Ovary (tissue), 9 donors: Measurements from ENCODE around the gene TSPAN6. TPM values are rescaled to one million over a fixed set of nuclear protein-coding genes. Genes with fewer than 3 reads are reported as not detected.
A peak's percentile ranks its signal among the peaks of the same experiment; 100 is the strongest.

Experiments used
- DNase-seq, 5 donors: peaks; one replicate each; pipeline ENCODE4 v3.0.0-alpha.2; 2019 to 2020
- H3K27ac ChIP-seq, 2 donors: fragments of 200-600 bp; one replicate each; pipeline versions ENCODE4 v1.5.1 to v1.8.0; 2019 to 2022
- H3K27me3 ChIP-seq: fragments of 200-600 bp; one replicate; pipeline ENCODE4 v1.8.0; 2022
- H3K36me3 ChIP-seq: fragments of 200-600 bp; sonication (generic); one replicate; pipeline ENCODE4 v1.5.1; 2019
- H3K4me1 ChIP-seq: one replicate; pipeline ENCODE4 v1.8.1; 2013; ENCODE audit warnings: mild to moderate bottlenecking, moderate library complexity; ENCODE audit not compliant: insufficient read depth
- H3K4me3 ChIP-seq: fragments of 200-600 bp; sonication (generic); one replicate; pipeline ENCODE4 v1.5.1; 2017
- H3K9me3 ChIP-seq, 2 donors: fragments of 200-600 bp in 1 of 2; sonication (generic) in 1 of 2; one replicate each; pipeline versions ENCODE4 v1.5.1 to v1.8.1; 2013 to 2019; ENCODE audit warnings: mild to moderate bottlenecking in 1 of 2, moderate library complexity in 1 of 2
- EP300 ChIP-seq: sonication (generic); formaldehyde crosslinking; IDR thresholded peaks from one replicate; pipeline ENCODE4 v1.6.1; 2017; ENCODE audit warnings: antibody characterized with exemption
- POLR2A ChIP-seq: fragments of 450-650 bp; IDR thresholded peaks from one replicate; pipeline ENCODE4 v1.6.1; 2017; ENCODE audit warnings: antibody characterized with exemption, mild to moderate bottlenecking, moderate library complexity
- WGBS, 3 donors: extraction: QIAGEN DNeasy Blood & Tissue Kit in 1 of 3; methylation state at CpG; one replicate each; pipeline versions ENCODE4 v1.1.5 to v1.1.7; 2013 to 2017; 5-methylcytosine and 5-hydroxymethylcytosine counted together
- intact Hi-C, 4 donors: fragments of 100-400 bp; cut with DNase I; formaldehyde crosslinking; loops; one replicate each; pipeline versions ENCODE4 v1.11.0 to v1.15.1; 2022 to 2023
- polyA plus RNA-seq, 2 donors: library from polyadenylated mRNA; stranded (reverse); fragments of 200-250 nt in 1 of 2; fragments of 350-450 nt in 1 of 2; fragmentation: Illumina TruSeq in 1 of 2; extraction: RNeasy Lipid Tissue Mini Kit (QIAGEN cat#74804) in 1 of 2; gene quantifications; one replicate each; pipeline ENCODE4 v1.2.3, GENCODE V29; 2013 to 2014
- total RNA-seq, 7 donors: library from RNA; depleted of rRNA in 2 of 7; stranded (reverse); fragments of >200 nt in 2 of 7; fragmentation: NEBNext Ultra II Directional in 3 of 7; extraction: Animal tissue kit (Norgen Biotek cat#: 25700) in 3 of 7; gene quantifications; one replicate each; pipeline versions ENCODE4 v1.1.0 to v1.2.4, GENCODE V29; 2016 to 2023
- TF ChIP-seq, protein P1 (sequence below), 3 donors: fragments of 450-650 bp in 2 of 3; fragments of 200-600 bp in 1 of 3; IDR thresholded peaks; one replicate each; pipeline versions ENCODE4 v1.5.1 to v1.8.0; 2016 to 2022; ENCODE audit warnings: antibody characterized with exemption in 3 of 3, mild to moderate bottlenecking in 1 of 3
- donor health status: DM: no; HTN: no; CAD: no; lungs with moderate emphysema.
- donor health status: DM: no; HTN: no; CAD: no.
- donor health status: Bipolar disorder and iron deficiency.
- donor health status: DM: yes; HTN: yes; CAD: no.
- donor health status: DM: no; HTN: no; CAD: no.
- donor health status: DM: yes; HTN: yes; CAD: no.

Gene TSPAN6
- total and polyA plus RNA-seq, 9 donors, result 41.2 to 70.8 (median 54.6) TPM

GRCh38 chrX:100662170-100662569 lies 25.6 kb upstream of the TSPAN6 start:
- 81 to 86% (median 85%) methylated on average over 13 of the region's 13 CpGs for WGBS, 3 donors
- intact Hi-C loops, result no loop called here
- DNase-seq, result no peak

GRCh38 chrX:100659431-100660137 lies 23.0 kb upstream of the TSPAN6 start:
- intact Hi-C loops, result no loop called here
- Histone ChIP-seq H3K4me1 (no peaks in the 10 kb centered on the region), H3K27ac (no peak overlapping the region), H3K4me3 (no peak overlapping the region), H3K27me3 (no peaks in the 10 kb centered on the region), H3K36me3 (no peaks in the 10 kb centered on the region), H3K9me3 (no peaks in the 10 kb centered on the region)
- no peak for DNase-seq
- WGBS, 3 donors, result 46 to 58% (median 55%) methylated on average over 4 of the region's 4 CpGs
- no peak for TF ChIP-seq EP300
- TF ChIP-seq, protein P1, sequence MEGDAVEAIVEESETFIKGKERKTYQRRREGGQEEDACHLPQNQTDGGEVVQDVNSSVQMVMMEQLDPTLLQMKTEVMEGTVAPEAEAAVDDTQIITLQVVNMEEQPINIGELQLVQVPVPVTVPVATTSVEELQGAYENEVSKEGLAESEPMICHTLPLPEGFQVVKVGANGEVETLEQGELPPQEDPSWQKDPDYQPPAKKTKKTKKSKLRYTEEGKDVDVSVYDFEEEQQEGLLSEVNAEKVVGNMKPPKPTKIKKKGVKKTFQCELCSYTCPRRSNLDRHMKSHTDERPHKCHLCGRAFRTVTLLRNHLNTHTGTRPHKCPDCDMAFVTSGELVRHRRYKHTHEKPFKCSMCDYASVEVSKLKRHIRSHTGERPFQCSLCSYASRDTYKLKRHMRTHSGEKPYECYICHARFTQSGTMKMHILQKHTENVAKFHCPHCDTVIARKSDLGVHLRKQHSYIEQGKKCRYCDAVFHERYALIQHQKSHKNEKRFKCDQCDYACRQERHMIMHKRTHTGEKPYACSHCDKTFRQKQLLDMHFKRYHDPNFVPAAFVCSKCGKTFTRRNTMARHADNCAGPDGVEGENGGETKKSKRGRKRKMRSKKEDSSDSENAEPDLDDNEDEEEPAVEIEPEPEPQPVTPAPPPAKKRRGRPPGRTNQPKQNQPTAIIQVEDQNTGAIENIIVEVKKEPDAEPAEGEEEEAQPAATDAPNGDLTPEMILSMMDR (IDR thresholded peaks at IDR 0.05), result no peak
- no peak for TF ChIP-seq POLR2A

More at GRCh38 chrX:100662170-100662569, 25.6 kb upstream of the TSPAN6 start:
- no peaks in the 10 kb centered on the region for H3K36me3 ChIP-seq
- no peaks in the 10 kb centered on the region for H3K27me3 ChIP-seq
- no peaks in the 10 kb centered on the region for H3K4me1 ChIP-seq
- no peak overlapping the region for H3K27ac ChIP-seq
- H3K9me3 ChIP-seq, result no peaks in the 10 kb centered on the region
- H3K4me3 ChIP-seq, result no peak overlapping the region
- TF ChIP-seq EP300 (no peak), POLR2A (no peak)
- TF ChIP-seq, protein P1 (IDR thresholded peaks at IDR 0.05), result no peak

DNA sequence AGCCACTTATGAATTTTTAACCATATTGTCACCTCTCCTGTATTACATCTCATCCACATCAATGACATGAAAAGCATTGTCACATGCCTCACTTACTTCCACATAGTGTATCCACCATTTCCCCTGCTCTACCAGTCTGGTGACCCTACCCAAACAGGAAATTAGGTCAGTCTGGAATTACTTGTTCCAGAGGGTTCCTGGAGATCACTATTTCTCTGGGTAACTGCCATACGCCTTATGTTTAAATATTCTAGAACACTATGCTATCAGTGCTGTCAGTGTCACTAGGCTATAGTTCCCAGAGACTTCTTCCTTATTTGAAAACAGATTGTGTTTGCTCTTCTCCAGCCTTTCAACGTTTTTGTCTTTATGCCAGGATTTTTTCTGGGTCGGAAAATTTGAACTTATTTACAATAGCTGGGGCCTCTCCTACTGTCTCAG lies 22.4 kb upstream of the TSPAN6 start:
- Histone ChIP-seq H3K4me1 (no peaks in the 10 kb centered on the region), H3K36me3 (no peaks in the 10 kb centered on the region), H3K27me3 (no peaks in the 10 kb centered on the region), H3K9me3 (no peaks in the 10 kb centered on the region), H3K27ac (no peak overlapping the region), H3K4me3 (no peak overlapping the region)
- TF ChIP-seq EP300 (no peak), POLR2A (no peak)
- TF ChIP-seq, protein P1 (IDR thresholded peaks at IDR 0.05), result no peak
- 25 to 38% (median 34%) methylated on average over 3 of the region's 3 CpGs for WGBS, 3 donors
- intact Hi-C loops, result no loop called here
- DNase-seq, result no peak

GRCh38 chrX:100654261-100654660 lies 17.7 kb upstream of the TSPAN6 start:
- WGBS, 3 donors, result 26 to 32% (median 29%) methylated on average over 3 of the region's 3 CpGs
- Histone ChIP-seq H3K36me3 (no peaks in the 10 kb centered on the region), H3K27ac (no peak overlapping the region), H3K9me3 (no peaks in the 10 kb centered on the region), H3K4me3 (no peak overlapping the region), H3K27me3 (no peaks in the 10 kb centered on the region), H3K4me1 (peaks cover 2% of the 10 kb centered on the region)
- no peak for DNase-seq
- TF ChIP-seq, protein P1 (IDR thresholded peaks at IDR 0.05), result peak in 1 of 3 donors; percentile 12
- no peak for TF ChIP-seq EP300
- intact Hi-C loops, result no loop called here
